Gastroesophageal sphincter (tissue), 4 donors: Measurements from ENCODE around the gene PDSS1. TPM values are rescaled to one million over a fixed set of nuclear protein-coding genes. Genes with fewer than 3 reads are reported as not detected.
A peak's percentile ranks its signal among the peaks of the same experiment; 100 is the strongest.

Source experiments
- ATAC-seq: fragments of 150-250 bp; one replicate; pipeline ENCODE4 v1.9.1; 2016; ENCODE audit warnings: mild to moderate bottlenecking, moderate library complexity
- H3K27ac ChIP-seq, 4 donors: fragments of 200-600 bp; sonication (generic) in 3 of 4; 1 replicate in 3 of 4; 2 replicates in 1 of 4; pipeline ENCODE4 v1.5.1; 2016 to 2019
- H3K27me3 ChIP-seq: fragments of 200-600 bp; sonication (generic); one replicate; pipeline ENCODE4 v1.5.1; 2019
- H3K36me3 ChIP-seq, 2 donors: fragments of 200-600 bp; sonication (generic); one replicate each; pipeline ENCODE4 v1.5.1; 2019; ENCODE audit warnings: control low read depth in 1 of 2
- H3K4me1 ChIP-seq, 3 donors: fragments of 200-600 bp; sonication (generic); 1 replicate in 2 of 3; 2 replicates in 1 of 3; pipeline ENCODE4 v1.5.1; 2016 to 2019; ENCODE audit warnings: control low read depth in 2 of 3
- H3K4me3 ChIP-seq, 2 donors: fragments of 200-600 bp; sonication (generic); one replicate each; pipeline ENCODE4 v1.5.1; 2019; ENCODE audit warnings: mild to moderate bottlenecking in 1 of 2, moderate library complexity in 1 of 2
- H3K9me3 ChIP-seq, 3 donors: fragments of 200-600 bp; sonication (generic); one replicate each; pipeline ENCODE4 v1.5.1; 2017 to 2019; ENCODE audit warnings: control low read depth in 2 of 3
- CTCF ChIP-seq, 4 experiments: fragments of 200-600 bp in 2 of 4; fragments of 450-650 bp in 2 of 4; sonication (generic) in 1 of 4; IDR thresholded peaks; one replicate each; pipeline ENCODE4 v1.5.1; 2017 to 2019; ENCODE audit warnings: antibody characterized with exemption in 4 of 4, mild to moderate bottlenecking in 2 of 4, moderate library complexity in 2 of 4
- EP300 ChIP-seq: sonication (generic); formaldehyde crosslinking; IDR thresholded peaks from one replicate; pipeline ENCODE4 v1.6.1; 2017; ENCODE audit warnings: antibody characterized with exemption, mild to moderate bottlenecking
- POLR2A ChIP-seq, 2 donors: fragments of 450-650 bp; IDR thresholded peaks; one replicate each; pipeline ENCODE4 v1.6.1; 2017; ENCODE audit warnings: antibody characterized with exemption in 2 of 2, mild to moderate bottlenecking in 2 of 2, moderate library complexity in 1 of 2
- POLR2AphosphoS5 ChIP-seq: sonication (generic); formaldehyde crosslinking; IDR thresholded peaks from one replicate; pipeline ENCODE4 v1.6.1; 2017; ENCODE audit warnings: antibody characterized with exemption
- WGBS, 2 donors: methylation state at CpG; one replicate each; pipeline ENCODE4 v1.1.5; 2018; ENCODE audit warnings: low coverage in 1 of 2; 5-methylcytosine and 5-hydroxymethylcytosine counted together
- total RNA-seq, 4 donors: library from RNA; depleted of rRNA; stranded (reverse); fragments of >200 nt; gene quantifications; one replicate each; pipeline ENCODE4 v1.1.0, GENCODE V29; 2016

The PDSS1 gene
- total RNA-seq, 4 donors from 2014 or later, result 3.0 to 5.8 (median 4.0) TPM

- no peak for ATAC-seq
- Histone ChIP-seq H3K36me3 (peaks cover 0 to 77% of the 10 kb centered on the region in 2 donors), H3K4me3 (no peak overlapping the region), H3K27me3 (no peaks in the 10 kb centered on the region), H3K27ac (no peak overlapping the region), H3K4me1 (no peaks in the 10 kb centered on the region), H3K9me3 (no peaks in the 10 kb centered on the region)
- 93 to 100% methylated on average over 1 to 4 of the region's 4 CpGs for WGBS, 2 donors
- TF ChIP-seq EP300, result no peak
- no peak for TF ChIP-seq POLR2AphosphoS5
- TF ChIP-seq POLR2A (IDR thresholded peaks at IDR 0.05), result no peak
- TF ChIP-seq CTCF (IDR thresholded peaks at IDR 0.05), result no peak
These were observed 25.5 kb downstream of the PDSS1 start for GRCh38 chr10:26723016-26723415.

- TF ChIP-seq POLR2A (IDR thresholded peaks at IDR 0.05) (no peak), EP300 (no peak), POLR2AphosphoS5 (peak; percentile 38), CTCF (IDR thresholded peaks at IDR 0.05) (peak; percentile 70 to 82 (median 75))
- no peak overlapping the region for H3K4me3 ChIP-seq
- H3K4me1 ChIP-seq, result no peaks in the 10 kb centered on the region
- H3K27ac ChIP-seq, result no peak overlapping the region
- peaks cover 0 to 62% of the 10 kb centered on the region in 2 donors for H3K36me3 ChIP-seq
- ATAC-seq, result peak; percentile 58
- WGBS, 2 donors, result 43 to 52% methylated on average over 7 to 8 of the region's 8 CpGs
- no peaks in the 10 kb centered on the region for H3K27me3 ChIP-seq
- H3K9me3 ChIP-seq, result no peaks in the 10 kb centered on the region
These were observed 28.6 kb downstream of the PDSS1 start for GRCh38 chr10:26725837-26726727.

GRCh38 chr10:26727005-26727404, 29.5 kb downstream of the PDSS1 start:
- TF ChIP-seq EP300 (no peak), POLR2AphosphoS5 (no peak), POLR2A (IDR thresholded peaks at IDR 0.05) (no peak), CTCF (IDR thresholded peaks at IDR 0.05) (no peak)
- 100% methylated on average over 1 of the region's 1 CpG for WGBS, 2 donors
- Histone ChIP-seq H3K4me3 (no peak overlapping the region), H3K9me3 (no peaks in the 10 kb centered on the region), H3K36me3 (peaks cover 0 to 61% of the 10 kb centered on the region in 2 donors), H3K27me3 (no peaks in the 10 kb centered on the region), H3K4me1 (no peaks in the 10 kb centered on the region), H3K27ac (no peak overlapping the region)
- no peak for ATAC-seq

- TF ChIP-seq EP300 (no peak), CTCF (IDR thresholded peaks at IDR 0.05) (no peak), POLR2AphosphoS5 (no peak), POLR2A (IDR thresholded peaks at IDR 0.05) (no peak)
- Histone ChIP-seq H3K4me3 (no peak overlapping the region), H3K27ac (no peak overlapping the region), H3K9me3 (no peaks in the 10 kb centered on the region), H3K36me3 (peaks cover 0 to 64% of the 10 kb centered on the region in 2 donors), H3K27me3 (no peaks in the 10 kb centered on the region), H3K4me1 (no peaks in the 10 kb centered on the region)
- 87 to 88% methylated on average over 4 to 7 of the region's 7 CpGs for WGBS, 2 donors
- no peak for ATAC-seq
These were observed 31.5 kb downstream of the PDSS1 start for GRCh38 chr10:26728957-26729356.

- H3K27me3 ChIP-seq, result no peaks in the 10 kb centered on the region
- peaks cover 0 to 62% of the 10 kb centered on the region in 2 donors for H3K36me3 ChIP-seq
- WGBS, 2 donors, result 86 to 88% methylated on average over 4 of the region's 4 CpGs
These were observed 31.9 kb downstream of the PDSS1 start for GRCh38 chr10:26729395-26729794.

More at GRCh38 chr10:26729395-26729794, 31.9 kb downstream of the PDSS1 start:
- no peak for TF ChIP-seq POLR2AphosphoS5
- TF ChIP-seq CTCF (IDR thresholded peaks at IDR 0.05), result no peak
- Histone ChIP-seq H3K9me3 (no peaks in the 10 kb centered on the region), H3K4me3 (no peak overlapping the region), H3K4me1 (no peaks in the 10 kb centered on the region), H3K27ac (no peak overlapping the region)
- no peak for ATAC-seq
